ENCODE measurements around the gene TCF3. TPM values are rescaled to one million over a fixed set of nuclear protein-coding genes. Genes with fewer than 3 reads are reported as not detected.

The TCF3 gene
- total and polyA plus RNA-seq, 2 of the 8 experiments (the other 6 are each of a cell fraction or from before 2014, with no cell fraction given) = 241 to 348 TPM

DNA sequence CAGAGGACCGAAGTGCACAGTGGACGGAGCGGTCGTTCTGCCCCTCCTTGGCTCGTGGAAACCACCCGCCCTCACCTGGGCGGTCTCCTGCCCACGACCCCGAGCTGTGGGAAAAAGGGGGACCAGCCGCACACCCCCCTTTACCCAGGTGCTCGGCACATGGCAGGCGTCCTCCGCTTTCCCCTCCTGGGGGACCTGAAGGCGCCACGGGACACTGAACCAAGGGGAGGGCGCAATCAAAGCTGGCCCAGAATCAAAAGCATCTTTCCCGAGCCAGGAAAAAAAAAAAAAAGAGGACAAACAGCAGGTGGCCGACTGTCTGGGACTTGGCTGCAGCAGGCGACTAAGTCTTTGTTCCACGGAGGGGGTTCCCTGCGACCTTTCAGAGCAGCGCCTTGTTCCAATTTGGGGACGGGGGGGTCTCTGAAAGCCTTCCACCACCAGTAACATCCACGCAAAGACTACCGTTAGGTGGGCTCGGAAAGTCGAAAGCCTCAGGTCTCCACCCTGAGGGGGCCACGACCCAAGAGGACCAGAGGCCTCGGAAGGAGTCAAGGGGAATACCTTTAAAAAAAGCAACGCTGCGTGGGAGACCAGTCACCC, 60.9 kb downstream of the TCF3 start:
- no peak overlapping the region for H3K23ac ChIP-seq (ENCODE audit: insufficient read length)
- no peak overlapping the region for H2BK15ac ChIP-seq (ENCODE audit: low read length)
- H3K4me3 ChIP-seq (ENCODE audit: extremely low read depth in 1 of 4, insufficient read depth in 2 of 4, low read depth in 3 of 4, low read length in 4 of 4) = peak overlapping the region; percentile 82 to 93 (median 90)
- no peaks in the 10 kb centered on the region for H3K9me3 ChIP-seq (ENCODE audit: insufficient read depth in 2 of 2, low read depth in 1 of 2, low read length in 1 of 2)
- no peak for FAIRE-seq
- peak overlapping the region; percentile 93 for H2BK5ac ChIP-seq (ENCODE audit: low read depth, low read length)
- peaks cover 15% of the 10 kb centered on the region for H3K79me1 ChIP-seq (ENCODE audit: low read depth, low read length)
- WGBS, 2 experiments (ENCODE audit: extremely low coverage in 1 of 2, insufficient coverage in 1 of 2, insufficient read length in 1 of 2, insufficient replicate concordance in 2 of 2, low coverage in 1 of 2, low lambda C conversion rate in 2 of 2, missing lambda C conversion rate in 1 of 2) = 10% methylated on average over 21 of the region's 31 CpGs; no CpG with 5 or more reads in 1 of the 2 experiments
- H4K5ac ChIP-seq (ENCODE audit: insufficient read length, low read depth, low read length) = peak overlapping the region; percentile 70
- H3K9ac ChIP-seq (replicated peaks in 1 of 4; ENCODE audit: extremely low read depth in 1 of 4, low read depth in 3 of 4, low read length in 3 of 4) = peak overlapping the region; percentile 96 to 99 (median 98)
- peaks cover 0 to 47% of the 10 kb centered on the region in 2 experiments; a peak in 3 of 4 replicates for H3K79me2 ChIP-seq (ENCODE audit: control insufficient read depth in 1 of 2, insufficient read depth in 2 of 2, low read length in 2 of 2)
- H4K91ac ChIP-seq (replicated peaks; ENCODE audit: insufficient read length, low read length) = peak overlapping the region; percentile 98
- ChIA-PET POLR2A (ENCODE audit: partially characterized antibody) (interaction anchor here (0.6 to 9.1 kb wide), 33 partner anchors 9 to 521 kb away, joined by 3 to 148 read pairs (median 5); partner anchors contain the start of genes MEX3D and UQCR11), CTCF (ENCODE audit: partially characterized antibody) (interaction anchor here (0.9 to 5.2 kb wide), 12 partner anchors 10 to 224 kb away, joined by 3 to 25 read pairs (median 3); partner anchors contain the start of gene UQCR11)
- no peak overlapping the region for H2AFZ ChIP-seq (ENCODE audit: low read length)
- peak overlapping the region; percentile 88 to 95 for H3K4me2 ChIP-seq (ENCODE audit: insufficient read depth in 1 of 2, low read depth in 2 of 2, low read length in 2 of 2)
- H3K4me1 ChIP-seq (replicated peaks in 1 of 4; ENCODE audit: control insufficient read depth in 3 of 4, insufficient read depth in 4 of 4, low read length in 3 of 4) = peaks cover 0 to 8% (median 6%) of the 10 kb centered on the region in 4 experiments; a peak in 6 of 7 replicates
- peak overlapping the region; percentile 98 for H3K27ac ChIP-seq (ENCODE audit: low read depth, low read length)
- H4K20me1 ChIP-seq (replicated peaks in 1 of 2; ENCODE audit: control insufficient read depth in 1 of 2, insufficient read depth in 2 of 2, low read length in 2 of 2) = peaks cover 4 to 8% of the 10 kb centered on the region in 2 experiments
- peak overlapping the region; percentile 85 for H3K56ac ChIP-seq (replicated peaks; ENCODE audit: insufficient read length, low read depth, low read length)
- H3K18ac ChIP-seq (ENCODE audit: extremely low read depth, low read length) = peak overlapping the region; percentile 93
- H2BK120ac ChIP-seq (replicated peaks; ENCODE audit: low read depth, low read length) = no peak overlapping the region
- no peaks in the 10 kb centered on the region for H3K27me3 ChIP-seq (replicated peaks in 1 of 4; ENCODE audit: control insufficient read depth in 3 of 4, extremely low read depth in 1 of 4, insufficient read depth in 3 of 4, low read length in 3 of 4)
- peak overlapping the region; percentile 73 for H3K14ac ChIP-seq (ENCODE audit: insufficient read length)
- H3K23me2 ChIP-seq (ENCODE audit: low read depth, low read length) = peaks cover 5% of the 10 kb centered on the region
- peaks cover 0 to 3% (median 0%) of the 10 kb centered on the region in 4 experiments; a peak in 3 of 8 replicates for H3K36me3 ChIP-seq (ENCODE audit: control insufficient read depth in 2 of 4, insufficient read depth in 4 of 4, low read length in 3 of 4)
- no peak overlapping the region for H2BK20ac ChIP-seq (ENCODE audit: low read length)
- H2AK5ac ChIP-seq (ENCODE audit: low read depth, low read length) = peak overlapping the region; percentile 82; the same call in 1 of the 2 replicates
- TF ChIP-seq, protein P1, sequence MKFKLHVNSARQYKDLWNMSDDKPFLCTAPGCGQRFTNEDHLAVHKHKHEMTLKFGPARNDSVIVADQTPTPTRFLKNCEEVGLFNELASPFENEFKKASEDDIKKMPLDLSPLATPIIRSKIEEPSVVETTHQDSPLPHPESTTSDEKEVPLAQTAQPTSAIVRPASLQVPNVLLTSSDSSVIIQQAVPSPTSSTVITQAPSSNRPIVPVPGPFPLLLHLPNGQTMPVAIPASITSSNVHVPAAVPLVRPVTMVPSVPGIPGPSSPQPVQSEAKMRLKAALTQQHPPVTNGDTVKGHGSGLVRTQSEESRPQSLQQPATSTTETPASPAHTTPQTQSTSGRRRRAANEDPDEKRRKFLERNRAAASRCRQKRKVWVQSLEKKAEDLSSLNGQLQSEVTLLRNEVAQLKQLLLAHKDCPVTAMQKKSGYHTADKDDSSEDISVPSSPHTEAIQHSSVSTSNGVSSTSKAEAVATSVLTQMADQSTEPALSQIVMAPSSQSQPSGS (IDR thresholded peaks at IDR 0.05; ENCODE audit: low read length) = no peak
- TF ChIP-seq, protein P2, sequence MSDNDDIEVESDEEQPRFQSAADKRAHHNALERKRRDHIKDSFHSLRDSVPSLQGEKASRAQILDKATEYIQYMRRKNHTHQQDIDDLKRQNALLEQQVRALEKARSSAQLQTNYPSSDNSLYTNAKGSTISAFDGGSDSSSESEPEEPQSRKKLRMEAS (IDR thresholded peaks at IDR 0.05) = peak; percentile 28
- peak overlapping the region; percentile 24 for H3K4ac ChIP-seq (replicated peaks; ENCODE audit: insufficient read length, low read depth, low read length)
- no peak overlapping the region for H2BK12ac ChIP-seq (ENCODE audit: low read depth, low read length)
- no peak for DNase-seq (ENCODE audit: low read depth in 1 of 2, low spot score in 2 of 2)
- H4K8ac ChIP-seq (ENCODE audit: extremely low read depth, insufficient read depth, low read length) = peak overlapping the region; percentile 99

Data from H1 (cell line).